SK-N-MC (cell line): ENCODE results near the gene METTL2B.
"Not testable (repeated sequence)": the region's sequence is repeated elsewhere in the genome, so short reads cannot be mapped to it uniquely, and the experiment has no call there.

Source experiments
- DNase-seq: peaks from one replicate; pipeline ENCODE4 v3.0.0-alpha.2; 2011; ENCODE audit warnings: low read depth, low spot score
- H3K27ac ChIP-seq: fragments of 200-600 bp; sonication (generic); 2 replicates; pipeline ENCODE4 v1.5.1; 2016; ENCODE audit warnings: mixed run types
- H3K36me3 ChIP-seq: fragments of 200-600 bp; sonication (generic); 2 replicates; pipeline ENCODE4 v1.6.1; 2017; ENCODE audit warnings: antibody characterized with exemption, low read length, mixed read lengths; ENCODE audit not compliant: insufficient read depth
- H3K4me3 ChIP-seq: fragments of 200-600 bp; sonication (generic); 2 replicates; pipeline ENCODE4 v1.5.1; 2016
- H3K9ac ChIP-seq: fragments of 200-600 bp; sonication (generic); 2 replicates; pipeline ENCODE4 v1.8.0; 2017; ENCODE audit warnings: mixed run types, mixed read lengths; ENCODE audit not compliant: insufficient read length
- H3K9me3 ChIP-seq: fragments of 200-600 bp; sonication (generic); 2 replicates; pipeline ENCODE4 v1.6.1; 2017; ENCODE audit warnings: low read depth, mild to moderate bottlenecking, antibody characterized with exemption, low read length, moderate library complexity, mixed read lengths
- EZH2 ChIP-seq: fragments of 200-600 bp; sonication (generic); IDR thresholded peaks from one replicate; pipeline ENCODE4 v1.6.1; 2017; ENCODE audit warnings: antibody characterized with exemption
- FOXP2 ChIP-seq: optimal IDR thresholded peaks from 2 replicates; pipeline ENCODE3; 2011; ENCODE audit warnings: mild to moderate bottlenecking, moderate library complexity; ENCODE audit not compliant: insufficient read depth; ENCODE audit errors: extremely low read length, control extremely low read depth
- POLR2AphosphoS5 ChIP-seq: IDR thresholded peaks from 2 replicates; pipeline ENCODE4 v1.6.1; 2012; ENCODE audit warnings: mild to moderate bottlenecking, low read depth, low read length, borderline replicate concordance

Gene METTL2B, protein sequence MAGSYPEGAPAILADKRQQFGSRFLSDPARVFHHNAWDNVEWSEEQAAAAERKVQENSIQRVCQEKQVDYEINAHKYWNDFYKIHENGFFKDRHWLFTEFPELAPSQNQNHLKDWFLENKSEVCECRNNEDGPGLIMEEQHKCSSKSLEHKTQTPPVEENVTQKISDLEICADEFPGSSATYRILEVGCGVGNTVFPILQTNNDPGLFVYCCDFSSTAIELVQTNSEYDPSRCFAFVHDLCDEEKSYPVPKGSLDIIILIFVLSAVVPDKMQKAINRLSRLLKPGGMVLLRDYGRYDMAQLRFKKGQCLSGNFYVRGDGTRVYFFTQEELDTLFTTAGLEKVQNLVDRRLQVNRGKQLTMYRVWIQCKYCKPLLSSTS

DNA sequence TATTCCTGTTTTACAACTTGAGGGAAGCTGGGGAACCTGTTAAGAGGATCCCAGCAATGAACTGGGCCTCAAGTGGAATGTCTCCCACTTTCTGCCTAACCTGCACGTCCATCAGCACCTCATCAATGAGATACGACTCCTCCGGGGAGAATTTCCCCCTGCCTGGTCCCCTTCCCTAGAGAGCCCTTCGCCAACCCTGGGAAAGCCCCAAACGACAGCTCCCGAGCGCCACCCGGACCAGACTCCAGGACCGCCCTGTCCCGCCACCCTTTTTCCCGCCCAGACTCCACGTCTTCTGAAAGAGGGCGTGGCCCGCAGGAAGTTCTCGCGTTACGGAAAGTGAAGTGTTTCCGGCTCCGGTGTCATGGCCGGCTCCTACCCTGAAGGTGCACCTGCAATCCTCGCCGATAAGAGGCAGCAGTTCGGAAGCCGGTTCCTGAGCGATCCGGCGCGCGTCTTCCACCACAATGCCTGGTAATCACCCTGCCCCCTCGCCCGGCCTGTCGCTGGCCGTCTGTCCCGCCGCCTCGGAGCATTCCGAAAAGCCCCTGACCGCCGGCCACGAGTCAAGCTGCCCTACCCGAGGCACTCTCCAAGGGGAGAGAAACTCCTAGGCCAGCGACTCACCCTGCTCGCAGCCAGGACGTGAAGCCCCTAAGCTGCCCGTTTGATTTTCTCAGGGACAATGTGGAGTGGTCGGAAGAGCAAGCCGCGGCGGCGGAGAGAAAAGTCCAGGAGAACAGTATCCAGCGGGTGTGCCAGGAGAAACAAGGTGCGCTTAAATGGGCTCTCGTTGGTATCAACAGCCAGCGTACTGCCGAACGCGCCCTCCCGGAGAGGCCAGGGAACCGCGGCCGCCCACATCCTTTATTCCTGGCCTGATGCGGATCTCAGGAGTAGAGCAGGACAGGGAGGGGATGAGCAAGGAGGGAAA lies at the start of gene METTL2B:
METTL2B (plus strand) TSS at position 347 of the 934 bp plus-strand sequence; CDS start at position 365, 18 bp downstream.
- peak; percentile 75 for DNase-seq
- not testable (repeated sequence) for H3K9me3 ChIP-seq
- Histone ChIP-seq H3K27ac (peak within 1 kb of the TSS; percentile 89), H3K36me3 (peaks cover 15% of the 10 kb centered on the region; the same call in 1 of the 2 replicates), H3K4me3 (peak within 1 kb of the TSS; percentile 76), H3K9ac (peak within 1 kb of the TSS; percentile 94)
- TF ChIP-seq POLR2AphosphoS5, result peak; percentile 92

DNA sequence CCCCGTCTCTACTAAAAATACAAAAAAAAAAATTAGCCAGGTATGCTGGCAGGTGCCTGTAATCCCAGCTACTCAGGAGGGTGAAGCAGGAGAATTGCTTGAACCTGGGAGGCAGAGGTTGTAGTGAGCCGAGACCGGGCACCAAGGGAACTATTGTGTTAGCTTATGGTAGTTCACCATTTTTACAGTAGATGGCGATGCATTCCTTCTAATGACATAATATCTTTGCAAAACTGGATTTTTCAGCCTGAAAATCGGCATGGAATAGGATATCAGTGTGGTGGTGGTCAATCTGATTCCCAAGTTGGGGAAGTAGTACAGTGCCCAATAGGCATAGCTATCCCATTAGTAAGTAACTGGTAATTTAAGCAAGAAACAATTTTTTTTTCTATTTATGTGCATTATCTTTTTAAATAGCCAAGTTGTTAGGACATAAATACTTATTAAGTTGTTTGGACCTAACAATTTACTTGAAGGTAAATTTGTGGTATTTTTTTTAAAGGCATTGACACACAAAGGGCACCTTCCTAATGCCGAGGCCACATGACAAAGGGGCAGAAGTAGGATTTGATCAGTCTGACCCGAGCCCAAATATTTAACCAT lies 49.2 kb upstream of the METTL2B start:
- 0 out of 2 replicates have a peak overlapping the region, but pooled peaks have one; percentile 28 for H3K4me3 ChIP-seq
- no peak overlapping the region for H3K9ac ChIP-seq
- no peak for TF ChIP-seq EZH2
- no peak for TF ChIP-seq FOXP2
- TF ChIP-seq POLR2AphosphoS5, result no peak
- no peaks in the 10 kb centered on the region for H3K36me3 ChIP-seq
- H3K27ac ChIP-seq, result no peak overlapping the region
- no peak for DNase-seq
- H3K9me3 ChIP-seq, result no peaks in the 10 kb centered on the region

DNA sequence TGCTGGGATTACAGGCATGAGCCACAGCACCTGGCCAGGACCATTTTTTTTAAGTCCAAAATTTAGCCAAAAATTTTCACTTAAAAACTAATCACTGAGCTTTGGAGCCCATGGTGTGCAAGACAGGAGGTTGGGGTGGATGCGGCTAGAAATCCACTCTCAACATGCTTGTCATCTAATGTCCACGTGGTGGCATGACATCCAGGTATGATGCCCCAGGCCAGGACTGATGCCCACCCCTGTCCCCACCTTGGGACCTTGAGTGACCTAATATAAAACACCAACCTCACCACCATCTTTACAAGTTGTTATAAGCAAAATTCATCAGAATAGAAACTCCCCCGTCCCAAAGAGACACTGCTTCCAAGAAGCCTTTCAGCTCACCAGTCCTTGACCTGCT lies 46.3 kb upstream of the METTL2B start:
- Histone ChIP-seq H3K9ac (no peak overlapping the region), H3K4me3 (no peak overlapping the region), H3K9me3 (no peaks in the 10 kb centered on the region), H3K27ac (no peak overlapping the region), H3K36me3 (no peaks in the 10 kb centered on the region)
- TF ChIP-seq EZH2 (no peak), FOXP2 (no peak), POLR2AphosphoS5 (no peak)
- DNase-seq, result no peak

DNA sequence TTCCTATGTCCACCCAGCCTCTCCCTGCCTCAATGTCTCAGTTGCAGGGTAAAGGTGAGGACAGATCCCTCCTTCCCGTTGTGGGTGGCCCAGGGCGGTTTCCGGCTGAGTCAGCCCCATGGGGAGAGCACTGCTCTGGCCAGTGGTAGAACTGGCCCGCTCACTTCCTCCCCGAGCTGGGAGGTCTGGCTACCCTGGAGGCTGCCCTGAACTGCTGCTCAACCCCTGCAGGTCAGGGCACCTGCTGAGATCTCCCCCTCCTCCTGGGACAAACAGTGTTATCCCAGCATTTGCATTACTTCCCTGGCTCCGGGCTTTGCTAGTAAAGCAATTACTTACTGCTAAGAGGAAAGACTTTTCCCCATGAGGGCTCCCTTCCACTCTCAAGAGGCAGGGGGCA lies 45.3 kb upstream of the METTL2B start:
- no peak for TF ChIP-seq EZH2
- no peak for TF ChIP-seq POLR2AphosphoS5
- TF ChIP-seq FOXP2, result no peak
- DNase-seq, result no peak
- no peaks in the 10 kb centered on the region for H3K9me3 ChIP-seq
- no peak overlapping the region for H3K9ac ChIP-seq
- H3K27ac ChIP-seq, result no peak overlapping the region
- no peak overlapping the region for H3K4me3 ChIP-seq
- H3K36me3 ChIP-seq, result no peaks in the 10 kb centered on the region

DNA sequence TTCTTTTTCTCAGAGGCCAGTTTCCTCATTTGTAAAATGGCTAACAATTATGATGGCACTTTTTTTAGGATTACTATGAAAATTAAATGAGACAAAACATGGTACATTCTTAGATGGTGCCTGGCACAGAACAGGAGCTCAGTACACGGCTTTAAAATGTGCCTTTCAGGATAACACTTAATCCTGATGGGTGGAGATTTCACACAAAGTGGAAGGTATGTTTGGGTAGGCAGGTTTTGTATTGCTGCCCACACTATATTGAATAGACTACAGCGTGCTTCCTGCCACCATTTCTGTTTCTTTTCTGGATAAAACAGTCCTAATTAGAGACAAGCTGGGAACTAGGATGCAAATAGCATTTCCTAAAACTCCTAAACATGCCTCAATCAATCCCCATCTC lies 44.8 kb upstream of the METTL2B start:
- Histone ChIP-seq H3K27ac (no peak overlapping the region), H3K9me3 (no peaks in the 10 kb centered on the region), H3K36me3 (no peaks in the 10 kb centered on the region), H3K9ac (no peak overlapping the region), H3K4me3 (no peak overlapping the region)
- TF ChIP-seq POLR2AphosphoS5, result no peak
- no peak for TF ChIP-seq EZH2
- no peak for TF ChIP-seq FOXP2
- no peak for DNase-seq

DNA sequence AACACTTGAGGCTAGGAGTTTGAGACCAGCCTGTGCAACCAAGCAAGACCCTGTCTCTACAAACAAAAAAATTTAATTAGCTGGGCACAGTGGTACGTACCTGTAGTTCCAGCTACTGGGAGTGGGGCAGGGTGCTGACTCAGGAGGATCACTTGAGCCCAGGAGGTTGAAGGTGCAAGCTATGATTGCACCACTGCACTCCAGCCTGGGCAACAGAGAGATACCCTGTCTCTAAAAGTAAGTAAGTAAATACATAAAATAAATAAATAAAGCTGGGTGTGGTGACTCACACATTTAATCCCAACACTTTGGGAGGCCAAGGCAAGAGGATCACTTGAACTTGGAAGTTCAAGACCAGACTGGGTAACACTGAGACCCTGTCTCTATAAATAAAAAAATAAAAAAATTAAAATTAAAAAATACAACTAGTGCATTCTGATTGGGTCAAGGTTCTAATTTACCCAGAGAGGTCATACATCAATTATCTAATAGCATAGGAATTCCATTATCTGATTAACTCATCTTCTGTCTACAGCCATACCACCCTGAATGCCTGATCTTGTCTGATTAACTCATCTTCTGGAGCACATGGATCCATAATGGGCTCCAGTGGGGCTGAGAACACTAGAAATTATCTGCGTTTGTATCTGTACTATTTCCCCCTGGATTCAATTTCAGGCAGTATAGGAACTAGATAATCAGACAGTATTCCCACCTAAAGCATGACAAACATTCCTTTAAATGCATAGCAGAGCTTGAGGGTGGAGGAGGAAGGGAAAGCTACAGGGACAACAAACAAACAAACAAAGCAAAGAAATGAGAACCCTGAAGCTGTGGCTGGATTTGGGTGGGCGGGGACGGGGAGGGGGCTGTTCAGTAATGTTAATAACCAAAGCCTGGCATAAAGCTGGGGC lies 41.9 kb upstream of the METTL2B start:
- no peaks in the 10 kb centered on the region for H3K9me3 ChIP-seq
- H3K27ac ChIP-seq, result no peak overlapping the region
- H3K36me3 ChIP-seq, result no peaks in the 10 kb centered on the region
- H3K4me3 ChIP-seq, result no peak overlapping the region
- no peak for DNase-seq
- TF ChIP-seq FOXP2, result no peak
- no peak for TF ChIP-seq POLR2AphosphoS5
- no peak for TF ChIP-seq EZH2
- H3K9ac ChIP-seq, result no peak overlapping the region

DNA sequence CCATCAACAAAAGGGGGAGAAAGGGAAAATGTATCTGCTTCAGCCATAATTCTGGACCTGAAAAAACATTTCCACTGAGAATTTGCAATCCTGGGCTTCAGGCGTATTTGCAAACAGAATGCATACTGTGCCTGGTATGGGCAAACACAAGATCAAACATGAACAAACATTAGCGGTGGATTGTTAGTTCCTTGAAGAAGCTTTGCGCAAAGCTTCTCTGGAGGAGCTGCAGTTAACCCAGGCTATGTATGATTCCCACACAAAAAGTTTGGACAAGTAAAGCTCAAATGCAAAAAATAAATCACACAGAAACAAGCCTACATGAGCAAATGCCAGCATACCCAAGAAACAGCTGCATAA lies 41.2 kb upstream of the METTL2B start:
- Histone ChIP-seq H3K36me3 (no peaks in the 10 kb centered on the region), H3K9ac (no peak overlapping the region), H3K9me3 (no peaks in the 10 kb centered on the region), H3K27ac (no peak overlapping the region), H3K4me3 (no peak overlapping the region)
- no peak for DNase-seq
- TF ChIP-seq FOXP2 (no peak), EZH2 (no peak), POLR2AphosphoS5 (no peak)
